Measurements from ENCODE around the gene HSPA12B. TPM values are rescaled to one million over a fixed set of nuclear protein-coding genes. Genes with fewer than 3 reads are reported as not detected.
A peak's percentile ranks its signal among the peaks of the same experiment; 100 is the strongest.

Gene HSPA12B
- total and polyA plus RNA-seq, 2 experiments from 2014 or later, result 2.5 to 3.4 TPM

DNA sequence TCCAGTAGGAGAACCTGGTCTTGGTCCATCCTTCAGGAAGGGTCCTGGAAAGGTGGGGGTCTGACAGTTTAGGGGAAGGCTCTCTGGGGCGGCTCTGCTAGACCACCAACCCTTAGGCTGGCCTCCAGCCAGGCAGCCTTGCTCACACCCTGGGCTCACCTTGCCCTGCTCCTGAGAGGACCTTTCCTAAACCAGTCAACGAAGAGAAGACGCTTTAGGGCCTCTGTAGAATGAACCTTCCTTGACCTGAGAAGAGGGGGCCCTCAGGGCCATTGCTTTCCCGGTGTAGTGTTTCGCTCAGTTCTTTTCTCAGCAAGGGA, 64.7 kb downstream of the HSPA12B start:
- Histone ChIP-seq H3K9me3 (ENCODE audit: low read depth) (no peaks in the 10 kb centered on the region), H3K4me1 (ENCODE audit: insufficient read depth) (peaks cover 33% of the 10 kb centered on the region), H3K27me3 (no peaks in the 10 kb centered on the region), H3K79me2 (peaks cover 22% of the 10 kb centered on the region), H4K20me1 (ENCODE audit: insufficient read depth, poor library complexity, severe bottlenecking) (no peaks in the 10 kb centered on the region), H3K27ac (peak overlapping the region; percentile 79), H2AFZ (no peak overlapping the region), H3K9me2 (replicated peaks; ENCODE audit: insufficient read depth) (no peaks in the 10 kb centered on the region), H3K36me3 (replicated peaks; ENCODE audit: insufficient read depth, low read depth) (no peaks in the 10 kb centered on the region), H3K4me2 (peak overlapping the region; percentile 90), H3K4me3 (no peak overlapping the region)
- 60% methylated on average over 5 of the region's 5 CpGs for WGBS (ENCODE audit: low lambda C conversion rate, missing lambda C conversion rate)
- TF ChIP-seq, protein P1, sequence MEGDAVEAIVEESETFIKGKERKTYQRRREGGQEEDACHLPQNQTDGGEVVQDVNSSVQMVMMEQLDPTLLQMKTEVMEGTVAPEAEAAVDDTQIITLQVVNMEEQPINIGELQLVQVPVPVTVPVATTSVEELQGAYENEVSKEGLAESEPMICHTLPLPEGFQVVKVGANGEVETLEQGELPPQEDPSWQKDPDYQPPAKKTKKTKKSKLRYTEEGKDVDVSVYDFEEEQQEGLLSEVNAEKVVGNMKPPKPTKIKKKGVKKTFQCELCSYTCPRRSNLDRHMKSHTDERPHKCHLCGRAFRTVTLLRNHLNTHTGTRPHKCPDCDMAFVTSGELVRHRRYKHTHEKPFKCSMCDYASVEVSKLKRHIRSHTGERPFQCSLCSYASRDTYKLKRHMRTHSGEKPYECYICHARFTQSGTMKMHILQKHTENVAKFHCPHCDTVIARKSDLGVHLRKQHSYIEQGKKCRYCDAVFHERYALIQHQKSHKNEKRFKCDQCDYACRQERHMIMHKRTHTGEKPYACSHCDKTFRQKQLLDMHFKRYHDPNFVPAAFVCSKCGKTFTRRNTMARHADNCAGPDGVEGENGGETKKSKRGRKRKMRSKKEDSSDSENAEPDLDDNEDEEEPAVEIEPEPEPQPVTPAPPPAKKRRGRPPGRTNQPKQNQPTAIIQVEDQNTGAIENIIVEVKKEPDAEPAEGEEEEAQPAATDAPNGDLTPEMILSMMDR (IDR thresholded peaks at IDR 0.05; ENCODE audit: poor library complexity), result no peak
- TF ChIP-seq EZH2 (IDR thresholded peaks at IDR 0.05; ENCODE audit: borderline replicate concordance), result no peak
- TF ChIP-seq EZH2phosphoT487 (IDR thresholded peaks at IDR 0.05; ENCODE audit: low read depth, severe bottlenecking, unreplicated experiment), result no peak
- DNase-seq (ENCODE audit: low spot score), result no peak

DNA sequence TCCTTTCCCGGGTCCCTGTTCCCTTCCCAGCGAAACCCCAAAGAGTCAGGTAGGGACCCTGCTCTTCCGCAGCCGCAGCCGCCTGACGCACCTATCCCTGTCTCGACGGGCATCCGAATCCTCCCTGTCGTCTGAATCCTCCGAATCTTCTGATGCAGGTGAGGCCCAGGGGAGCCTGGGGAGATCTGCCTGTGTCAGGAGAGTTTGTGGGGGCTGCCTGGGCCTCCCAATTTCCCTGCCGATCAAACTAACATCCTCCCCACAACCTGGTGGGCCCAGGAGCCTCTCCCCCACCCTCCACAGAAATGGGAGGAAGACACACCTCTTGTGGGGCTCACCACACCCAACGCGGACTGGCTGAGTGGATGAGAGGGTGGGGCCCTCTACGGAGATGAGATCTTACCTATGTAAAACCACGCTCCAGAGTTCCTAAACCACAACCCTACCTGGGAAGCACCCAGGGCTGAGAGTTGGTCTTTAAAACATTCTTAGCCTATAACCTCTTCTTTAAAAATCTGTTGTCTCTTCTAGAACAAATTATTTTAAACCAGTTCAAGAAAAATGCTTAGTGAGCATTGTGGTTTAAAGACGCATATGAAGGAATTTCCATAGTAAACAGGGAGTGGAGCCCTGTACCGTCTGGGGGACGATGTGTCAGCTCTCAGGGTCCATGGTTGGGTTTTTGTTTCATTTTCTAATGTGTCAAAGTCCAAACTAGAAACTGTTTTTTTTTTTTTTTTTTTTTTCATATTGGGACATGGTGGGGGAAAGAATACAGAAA, 65.3 kb downstream of the HSPA12B start:
- Histone ChIP-seq H3K27ac (peak overlapping the region; percentile 79), H2AFZ (no peak overlapping the region), H3K9me3 (ENCODE audit: low read depth) (no peaks in the 10 kb centered on the region), H4K20me1 (ENCODE audit: insufficient read depth, poor library complexity, severe bottlenecking) (no peaks in the 10 kb centered on the region), H3K36me3 (replicated peaks; ENCODE audit: insufficient read depth, low read depth) (no peaks in the 10 kb centered on the region), H3K4me3 (no peak overlapping the region), H3K9me2 (replicated peaks; ENCODE audit: insufficient read depth) (no peaks in the 10 kb centered on the region), H3K79me2 (peaks cover 22% of the 10 kb centered on the region), H3K27me3 (no peaks in the 10 kb centered on the region), H3K4me1 (ENCODE audit: insufficient read depth) (peaks cover 33% of the 10 kb centered on the region), H3K4me2 (peak overlapping the region; percentile 90)
- TF ChIP-seq, protein P1 (IDR thresholded peaks at IDR 0.05; ENCODE audit: poor library complexity), result no peak
- TF ChIP-seq EZH2 (IDR thresholded peaks at IDR 0.05; ENCODE audit: borderline replicate concordance) (no peak), EZH2phosphoT487 (IDR thresholded peaks at IDR 0.05; ENCODE audit: low read depth, severe bottlenecking, unreplicated experiment) (no peak)
- DNase-seq (ENCODE audit: low spot score), result no peak
- 70% methylated on average over 19 of the region's 19 CpGs for WGBS (ENCODE audit: low lambda C conversion rate, missing lambda C conversion rate)

DNA sequence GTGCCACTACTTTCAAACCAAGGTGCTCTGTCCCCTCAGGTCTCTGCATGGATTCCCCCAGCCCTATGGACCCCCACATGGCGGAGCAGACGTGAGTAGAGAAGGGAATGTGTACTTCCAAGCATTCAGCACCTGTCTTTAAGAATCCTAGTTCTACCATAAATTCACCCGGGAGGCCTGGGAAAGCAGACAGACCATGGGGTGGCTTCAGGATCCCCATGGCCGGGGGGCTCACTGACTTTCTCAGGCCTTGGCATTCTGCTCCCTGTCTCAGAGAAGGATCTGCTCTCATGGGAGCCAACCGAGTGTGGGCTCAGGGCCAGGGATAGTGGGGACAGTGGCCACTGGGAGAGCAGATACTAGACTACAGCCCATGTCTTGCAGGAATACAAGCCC, 65.9 kb downstream of the HSPA12B start:
- Histone ChIP-seq H3K79me2 (peaks cover 22% of the 10 kb centered on the region), H4K20me1 (ENCODE audit: insufficient read depth, poor library complexity, severe bottlenecking) (no peaks in the 10 kb centered on the region), H3K27ac (peak overlapping the region; percentile 79), H3K4me1 (ENCODE audit: insufficient read depth) (peaks cover 33% of the 10 kb centered on the region), H2AFZ (no peak overlapping the region), H3K9me3 (ENCODE audit: low read depth) (no peaks in the 10 kb centered on the region), H3K27me3 (no peaks in the 10 kb centered on the region), H3K9me2 (replicated peaks; ENCODE audit: insufficient read depth) (no peaks in the 10 kb centered on the region), H3K4me2 (peak overlapping the region; percentile 90), H3K4me3 (no peak overlapping the region), H3K36me3 (replicated peaks; ENCODE audit: insufficient read depth, low read depth) (no peaks in the 10 kb centered on the region)
- 91% methylated on average over 5 of the region's 5 CpGs for WGBS (ENCODE audit: low lambda C conversion rate, missing lambda C conversion rate)
- TF ChIP-seq, protein P1 (IDR thresholded peaks at IDR 0.05; ENCODE audit: poor library complexity), result no peak
- TF ChIP-seq EZH2 (IDR thresholded peaks at IDR 0.05; ENCODE audit: borderline replicate concordance) (no peak), EZH2phosphoT487 (IDR thresholded peaks at IDR 0.05; ENCODE audit: low read depth, severe bottlenecking, unreplicated experiment) (no peak)
- no peak for DNase-seq (ENCODE audit: low spot score)

All from hepatocyte (in vitro differentiated cells).